Adrenal gland (tissue), 5 donors: ENCODE measurements around the gene XG.

Source experiments
- POLR2A ChIP-seq, 2 donors: fragments of 450-650 bp; IDR thresholded peaks; one replicate each; pipeline ENCODE4 v1.6.1; 2017; ENCODE audit warnings: antibody characterized with exemption in 2 of 2, mild to moderate bottlenecking in 2 of 2, moderate library complexity in 1 of 2
- TF ChIP-seq, protein P1 (sequence below), 6 experiments: fragments of 450-650 bp in 4 of 6; fragments of 200-600 bp in 2 of 6; sonication (generic) in 1 of 6; IDR thresholded peaks; 1 replicate in 5 of 6; 2 replicates in 1 of 6; pipeline versions ENCODE4 v1.5.1 to v1.8.0; 2016 to 2021; ENCODE audit warnings: antibody characterized with exemption in 6 of 6, mild to moderate bottlenecking in 2 of 6, moderate library complexity in 1 of 6
- donor health status: DM: no; HTN: no; CAD: no.

DNA sequence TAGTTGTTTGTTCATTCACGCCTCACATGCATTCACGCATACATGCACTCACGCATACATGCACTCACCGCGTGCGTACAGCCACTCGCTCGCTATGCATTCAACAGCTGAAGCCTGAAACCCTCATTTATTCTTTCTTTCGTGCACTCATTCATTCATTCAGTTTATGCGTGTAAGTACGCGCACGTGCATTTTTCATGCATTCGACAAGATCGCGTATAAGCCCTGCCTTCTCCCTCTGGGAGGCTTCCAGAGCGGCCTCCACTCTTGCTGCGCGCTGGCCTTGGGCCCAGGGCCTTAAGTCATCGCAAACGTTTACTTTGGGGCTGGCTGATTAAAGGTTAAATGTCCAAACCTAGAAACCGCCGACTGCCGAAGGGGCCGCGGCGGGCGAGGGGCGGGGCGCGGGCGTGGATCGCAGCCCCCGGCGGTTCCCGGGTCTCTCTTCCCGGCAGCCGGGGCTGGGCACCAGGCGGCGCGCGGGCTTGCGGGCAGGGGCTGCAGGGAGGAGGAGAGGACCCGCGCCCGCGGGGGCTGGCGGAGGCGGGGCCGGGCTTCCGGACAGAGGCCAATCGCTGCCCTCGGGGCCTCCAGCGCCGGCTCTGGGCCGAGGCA, 76.6 kb downstream of the XG start, which contains the start of gene GYG2:
- no peak for TF ChIP-seq POLR2A (IDR thresholded peaks at IDR 0.05)
- TF ChIP-seq, protein P1, sequence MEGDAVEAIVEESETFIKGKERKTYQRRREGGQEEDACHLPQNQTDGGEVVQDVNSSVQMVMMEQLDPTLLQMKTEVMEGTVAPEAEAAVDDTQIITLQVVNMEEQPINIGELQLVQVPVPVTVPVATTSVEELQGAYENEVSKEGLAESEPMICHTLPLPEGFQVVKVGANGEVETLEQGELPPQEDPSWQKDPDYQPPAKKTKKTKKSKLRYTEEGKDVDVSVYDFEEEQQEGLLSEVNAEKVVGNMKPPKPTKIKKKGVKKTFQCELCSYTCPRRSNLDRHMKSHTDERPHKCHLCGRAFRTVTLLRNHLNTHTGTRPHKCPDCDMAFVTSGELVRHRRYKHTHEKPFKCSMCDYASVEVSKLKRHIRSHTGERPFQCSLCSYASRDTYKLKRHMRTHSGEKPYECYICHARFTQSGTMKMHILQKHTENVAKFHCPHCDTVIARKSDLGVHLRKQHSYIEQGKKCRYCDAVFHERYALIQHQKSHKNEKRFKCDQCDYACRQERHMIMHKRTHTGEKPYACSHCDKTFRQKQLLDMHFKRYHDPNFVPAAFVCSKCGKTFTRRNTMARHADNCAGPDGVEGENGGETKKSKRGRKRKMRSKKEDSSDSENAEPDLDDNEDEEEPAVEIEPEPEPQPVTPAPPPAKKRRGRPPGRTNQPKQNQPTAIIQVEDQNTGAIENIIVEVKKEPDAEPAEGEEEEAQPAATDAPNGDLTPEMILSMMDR (IDR thresholded peaks at IDR 0.05): no peak
